K562 (cell line): Measurements from ENCODE around the gene ANKS1A. TPM values are rescaled to one million over a fixed set of nuclear protein-coding genes. Genes with fewer than 3 reads are reported as not detected.

Source experiments
- ATAC-seq: fragments of 200-7000 bp; cut with Tn5 transposase; 3 replicates; pipeline ENCODE4 v1.9.1; 2020; ENCODE audit warnings: moderate library complexity
- BruUV-seq: library from RNA; stranded (reverse); fragments of 400-500 nt; replicated peaks from 2 replicates; lab custom pipeline; 2021; lab: Mats Ljungman, UMichigan
- CTCF ChIA-PET: fragments of 300-600 bp; formaldehyde crosslinking; extraction: SDS; loops from one replicate; lab custom pipeline; 2021; ENCODE audit warnings: low intra/inter-chr PET ratio; lab: Yijun Ruan, JAX
- POLR2A ChIA-PET: fragments of 300-600, 350-650 bp; sonication (Branson Sonifier 250); formaldehyde crosslinking; extraction: SDS; loops from one replicate; lab custom pipeline; 2021; ENCODE audit warnings: antibody characterized with exemption, inconsistent platforms; lab: Yijun Ruan, JAX
- DNase-seq, 4 experiments: peaks; one replicate each; pipeline versions ENCODE4 v3.0.0 to v3.0.0-alpha.2; 2011 to 2018; ENCODE audit warnings: low spot score in 3 of 4, mixed read lengths in 3 of 4; ENCODE audit errors: extremely low read depth in 1 of 4
- FAIRE-seq: peaks from 2 replicates; lab custom pipeline; 2011; peaks lifted over from hg19 to GRCh38; lab: Jason Lieb, UNC
- H2AFZ ChIP-seq: 2 replicates; pipeline ENCODE4 v1.6.0; 2011; ENCODE audit warnings: low read depth, low read length, control low read depth, inconsistent platforms
- H3K27ac ChIP-seq: fragments of 200-600 bp; 3 replicates; pipeline ENCODE4 v1.8.0; 2011; ENCODE audit warnings: low read depth, mild to moderate bottlenecking, control low read depth, inconsistent platforms, low read length, moderate library complexity, mixed read lengths; ENCODE audit errors: extremely low read depth
- H3K27me3 ChIP-seq, 2 experiments: fragments of 300-600 bp in 1 of 2; 2 replicates in 1 of 2; 3 replicates in 1 of 2; pipeline versions ENCODE4 v1.6.0 to v1.8.0; 2011; ENCODE audit warnings: inconsistent platforms in 2 of 2, low read length in 2 of 2, mild to moderate bottlenecking in 1 of 2, mixed read lengths in 1 of 2, moderate library complexity in 1 of 2; ENCODE audit not compliant: control insufficient read depth in 2 of 2, insufficient read depth in 2 of 2
- H3K36me3 ChIP-seq: fragments of 300-600 bp; 3 replicates; pipeline ENCODE4 v1.8.0; 2011; ENCODE audit warnings: mild to moderate bottlenecking, low read length, inconsistent platforms; ENCODE audit not compliant: control insufficient read depth, insufficient read depth
- H3K4me1 ChIP-seq, 2 experiments: fragments of 200-600 bp in 1 of 2; replicated peaks in 1 of 2; 2 replicates in 1 of 2; 3 replicates in 1 of 2; pipeline versions ENCODE4 v1.5.1 to v1.8.0; 2011; ENCODE audit warnings: inconsistent platforms in 2 of 2, low read length in 2 of 2, mild to moderate bottlenecking in 1 of 2, mixed read lengths in 1 of 2, moderate library complexity in 1 of 2; ENCODE audit not compliant: control insufficient read depth in 2 of 2, insufficient read depth in 2 of 2
- H3K4me2 ChIP-seq: 2 replicates; pipeline ENCODE4 v1.6.1; 2011; ENCODE audit warnings: low read length, control low read depth, inconsistent platforms, mixed read lengths; ENCODE audit not compliant: insufficient read depth
- H3K4me3 ChIP-seq: fragments of 200-600 bp; sonication (generic), shearing (Covaris generic); 2 replicates; pipeline ENCODE4 v1.5.1; 2016; ENCODE audit warnings: control low read depth, inconsistent platforms
- H3K79me2 ChIP-seq: fragments of 200-600 bp; 3 replicates; pipeline ENCODE4 v1.8.0; 2011; ENCODE audit warnings: low read length, inconsistent platforms; ENCODE audit not compliant: control insufficient read depth, insufficient read depth
- H3K9ac ChIP-seq, 2 experiments: 2 replicates each; pipeline versions ENCODE4 v1.6.0 to v1.6.1; 2011; ENCODE audit warnings: low read depth in 2 of 2, low read length in 2 of 2, control low read depth in 1 of 2, inconsistent platforms in 1 of 2, mild to moderate bottlenecking in 1 of 2, mixed read lengths in 1 of 2; ENCODE audit not compliant: insufficient read depth in 1 of 2
- H3K9me1 ChIP-seq: one replicate; pipeline ENCODE4 v1.6.0; 2011; ENCODE audit warnings: inconsistent platforms, mild to moderate bottlenecking, low read length, moderate library complexity; ENCODE audit not compliant: control insufficient read depth, insufficient read depth
- H3K9me3 ChIP-seq: replicated peaks from 2 replicates; pipeline ENCODE4 v1.5.1; 2011; ENCODE audit warnings: low read depth, low read length, inconsistent platforms; ENCODE audit not compliant: control insufficient read depth, insufficient read depth
- H4K20me1 ChIP-seq: replicated peaks from 2 replicates; pipeline ENCODE4 v1.6.1; 2011; ENCODE audit warnings: low read length, inconsistent platforms, mixed read lengths; ENCODE audit not compliant: control insufficient read depth, insufficient read depth
- BRCA1 ChIP-seq, 2 experiments: fragments of 450-650 bp in 1 of 2; sonication (generic) in 1 of 2; formaldehyde crosslinking in 1 of 2; IDR thresholded peaks; 2 replicates each; pipeline versions ENCODE4 v1.5.0 to v1.6.1; 2017 to 2020; ENCODE audit warnings: mild to moderate bottlenecking in 1 of 2, missing genetic modification reagents in 1 of 2
- CCAR2 ChIP-seq: fragments of 200-400 bp; formaldehyde crosslinking; IDR thresholded peaks from 2 replicates; pipeline ENCODE4 v1.6.1; 2017; ENCODE audit warnings: mild to moderate bottlenecking, low read depth, low read length
- COPS2 ChIP-seq: fragments of 450-650 bp; conservative IDR thresholded peaks from 2 replicates; pipeline ENCODE4 v1.6.1; 2016; ENCODE audit warnings: mild to moderate bottlenecking, moderate library complexity
- CUX1 ChIP-seq: fragments of 200-800 bp; sonication (Bioruptor generic); IDR thresholded peaks from 2 replicates; pipeline ENCODE4 v1.6.1; 2016; ENCODE audit warnings: missing genetic modification characterization, missing compliant biosample characterization
- KAT7 ChIP-seq: sonication (generic); formaldehyde crosslinking; IDR thresholded peaks from 2 replicates; pipeline ENCODE4 v1.8.0; 2022; ENCODE audit warnings: missing genetic modification reagents, mild to moderate bottlenecking, borderline replicate concordance
- LEF1 ChIP-seq: fragments of 450-650 bp; IDR thresholded peaks from 2 replicates; pipeline ENCODE4 v1.6.1; 2016; ENCODE audit warnings: mild to moderate bottlenecking
- PCBP2 ChIP-seq: fragments of 200-400 bp; formaldehyde crosslinking; IDR thresholded peaks from 2 replicates; pipeline ENCODE4 v1.6.1; 2018; ENCODE audit warnings: low read length, low read depth, mild to moderate bottlenecking, moderate library complexity; ENCODE audit not compliant: poor library complexity, severe bottlenecking
- PML ChIP-seq: IDR thresholded peaks from 2 replicates; pipeline ENCODE4 v1.6.1; 2012; ENCODE audit warnings: low read length, inconsistent platforms
- PREB ChIP-seq: sonication (generic); formaldehyde crosslinking; IDR thresholded peaks from 2 replicates; pipeline ENCODE4 v1.8.1; 2023; ENCODE audit warnings: mild to moderate bottlenecking, missing genetic modification reagents
- PTTG1 ChIP-seq: fragments of 450-650 bp; IDR thresholded peaks from 2 replicates; pipeline ENCODE4 v1.6.1; 2016; ENCODE audit warnings: low read depth, mild to moderate bottlenecking, missing genetic modification characterization, missing compliant biosample characterization
- TAF15 ChIP-seq: fragments of 200-400 bp; formaldehyde crosslinking; IDR thresholded peaks from 2 replicates; pipeline ENCODE4 v1.6.1; 2017; ENCODE audit warnings: mild to moderate bottlenecking, low read depth, low read length, moderate library complexity
- ZFP91 ChIP-seq: sonication (generic); formaldehyde crosslinking; IDR thresholded peaks from 2 replicates; pipeline ENCODE4 v1.8.0; 2022; ENCODE audit warnings: mild to moderate bottlenecking, missing genetic modification reagents
- WGBS: fragments of 100-300 bp; shearing (Covaris generic); methylation state at CpG from one replicate; pipeline ENCODE4 v1.1.6; 2016; ENCODE audit warnings: low coverage, mixed read lengths; ENCODE audit not compliant: insufficient coverage; ENCODE audit errors: missing lambda C conversion rate; 5-methylcytosine and 5-hydroxymethylcytosine counted together
- in situ Hi-C: fragments of 300-500 bp; cut with MboI; formaldehyde crosslinking; loops from 4 replicates; pipeline ENCODE4 v1.15.0; 2018; ENCODE audit warnings: inconsistent platforms, mixed read lengths
- intact Hi-C: fragments of 100-400 bp; cut with micrococcal nuclease; formaldehyde crosslinking; loops from 2 replicates; pipeline ENCODE4 v1.14.2; 2022
- polyA plus RNA-seq, 8 experiments: library from polyadenylated mRNA; depleted of rRNA in 4 of 8; stranded (reverse) in 5 of 8; unstranded in 3 of 8; fragments of >200 nt; fragmentation: Nextera tagmentation in 2 of 8; fragmentation: Illumina TruSeq in 1 of 8; extraction: Ambion mirVana in 2 of 8; extraction: Trizol in 1 of 8; gene quantifications; 2 replicates each; pipeline versions ENCODE4 v1.2.1 to v1.2.3, GENCODE V29; 2011 to 2014; ENCODE audit warnings: inconsistent platforms in 1 of 8, missing spikeins in 1 of 8
- total RNA-seq, 7 experiments: library from RNA; depleted of rRNA in 6 of 7; stranded (reverse); fragments of >200 nt in 6 of 7; fragmentation: Illumina TruSeq in 2 of 7; extraction: Trizol in 2 of 7; gene quantifications; 2 replicates each; pipeline versions ENCODE4 v1.2.1 to v1.2.3, GENCODE V29; 2011 to 2021; ENCODE audit warnings: low replicate concordance in 1 of 7

The ANKS1A gene
- total and polyA plus RNA-seq, 9 of the 15 experiments (the other 6 are each of a cell fraction or from before 2014, with no cell fraction given) = 1.1 to 13.8 (median 5.3) TPM

- FAIRE-seq (no peak), DNase-seq (no peak), ATAC-seq (no peak)
- Histone ChIP-seq H3K27me3 (no peaks in the 10 kb centered on the region), H3K4me2 (no peak overlapping the region), H3K27ac (no peak overlapping the region), H3K9me1 (no peaks in the 10 kb centered on the region), H3K36me3 (no peaks in the 10 kb centered on the region), H3K4me1 (no peaks in the 10 kb centered on the region), H3K4me3 (no peak overlapping the region), H2AFZ (no peak overlapping the region), H3K9ac (no peak overlapping the region), H4K20me1 (peaks cover 4% of the 10 kb centered on the region; the same call in 1 of the 2 replicates), H3K9me3 (no peaks in the 10 kb centered on the region), H3K79me2 (no peaks in the 10 kb centered on the region)
- WGBS = 27% methylated on average over 4 of the region's 4 CpGs
- in situ Hi-C loops = no loop called here
- BruUV-seq = no TSS peak
- CTCF ChIA-PET = no interaction called here
- intact Hi-C loops = no loop called here
- POLR2A ChIA-PET = interaction anchor here (0.6 to 1.6 kb wide), 7 partner anchors 11 to 926 kb away, joined by 3 to 7 read pairs (median 3); no protein-coding TSS in a partner anchor
- TF ChIP-seq CCAR2 (no peak), PTTG1 (tag) (no peak), KAT7 (CRISPR knock-in tag) (no peak), CUX1 (CRISPR knock-in tag) (no peak), LEF1 (no peak), PREB (no peak), ZFP91 (CRISPR knock-in tag) (no peak), BRCA1 (IDR thresholded peaks at IDR 0.05) (no peak), BRCA1 (CRISPR knock-in tag; IDR thresholded peaks at IDR 0.05) (no peak), PCBP2 (no peak), PML (no peak), TAF15 (no peak), COPS2 (no peak)
Measured at GRCh38 chr6:35041086-35041861, 152.2 kb downstream of the ANKS1A start.
